ENCODE results near the gene IGFBP2.

Gene IGFBP2

GRCh38 chr2:216658757-216659156 lies 25.5 kb downstream of the IGFBP2 start:
- TF ChIP-seq, protein P1, sequence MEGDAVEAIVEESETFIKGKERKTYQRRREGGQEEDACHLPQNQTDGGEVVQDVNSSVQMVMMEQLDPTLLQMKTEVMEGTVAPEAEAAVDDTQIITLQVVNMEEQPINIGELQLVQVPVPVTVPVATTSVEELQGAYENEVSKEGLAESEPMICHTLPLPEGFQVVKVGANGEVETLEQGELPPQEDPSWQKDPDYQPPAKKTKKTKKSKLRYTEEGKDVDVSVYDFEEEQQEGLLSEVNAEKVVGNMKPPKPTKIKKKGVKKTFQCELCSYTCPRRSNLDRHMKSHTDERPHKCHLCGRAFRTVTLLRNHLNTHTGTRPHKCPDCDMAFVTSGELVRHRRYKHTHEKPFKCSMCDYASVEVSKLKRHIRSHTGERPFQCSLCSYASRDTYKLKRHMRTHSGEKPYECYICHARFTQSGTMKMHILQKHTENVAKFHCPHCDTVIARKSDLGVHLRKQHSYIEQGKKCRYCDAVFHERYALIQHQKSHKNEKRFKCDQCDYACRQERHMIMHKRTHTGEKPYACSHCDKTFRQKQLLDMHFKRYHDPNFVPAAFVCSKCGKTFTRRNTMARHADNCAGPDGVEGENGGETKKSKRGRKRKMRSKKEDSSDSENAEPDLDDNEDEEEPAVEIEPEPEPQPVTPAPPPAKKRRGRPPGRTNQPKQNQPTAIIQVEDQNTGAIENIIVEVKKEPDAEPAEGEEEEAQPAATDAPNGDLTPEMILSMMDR (conservative IDR thresholded peaks at IDR 0.05; ENCODE audit: low read depth), result no peak
- H3K27ac ChIP-seq, result peak overlapping the region; percentile 98
- POLR2A ChIA-PET (ENCODE audit: low non-redundant PET), result no interaction called here
- DNase-seq (ENCODE audit: low spot score), result no peak
- CTCF ChIA-PET, result interaction anchor here (1.5 kb wide), 1 partner anchor 141 kb away, joined by 5 read pairs; no protein-coding TSS in a partner anchor

- peak; percentile 69 for DNase-seq (ENCODE audit: low spot score)
- POLR2A ChIA-PET (ENCODE audit: low non-redundant PET), result no interaction called here
- CTCF ChIA-PET, result interaction anchor here (1.5 kb wide), 1 partner anchor 141 kb away, joined by 5 read pairs; no protein-coding TSS in a partner anchor
- TF ChIP-seq, protein P1 (conservative IDR thresholded peaks at IDR 0.05; ENCODE audit: low read depth), result no peak
- peak overlapping the region; percentile 98 for H3K27ac ChIP-seq
These were observed 26.1 kb downstream of the IGFBP2 start for GRCh38 chr2:216659276-216659675.

GRCh38 chr2:216660496-216660895 lies 27.3 kb downstream of the IGFBP2 start:
- peak overlapping the region; percentile 98 for H3K27ac ChIP-seq
- ChIA-PET POLR2A (ENCODE audit: low non-redundant PET) (no interaction called here), CTCF (no interaction called here)
- TF ChIP-seq, protein P1 (conservative IDR thresholded peaks at IDR 0.05; ENCODE audit: low read depth), result no peak
- no peak for DNase-seq (ENCODE audit: low spot score)

DNA sequence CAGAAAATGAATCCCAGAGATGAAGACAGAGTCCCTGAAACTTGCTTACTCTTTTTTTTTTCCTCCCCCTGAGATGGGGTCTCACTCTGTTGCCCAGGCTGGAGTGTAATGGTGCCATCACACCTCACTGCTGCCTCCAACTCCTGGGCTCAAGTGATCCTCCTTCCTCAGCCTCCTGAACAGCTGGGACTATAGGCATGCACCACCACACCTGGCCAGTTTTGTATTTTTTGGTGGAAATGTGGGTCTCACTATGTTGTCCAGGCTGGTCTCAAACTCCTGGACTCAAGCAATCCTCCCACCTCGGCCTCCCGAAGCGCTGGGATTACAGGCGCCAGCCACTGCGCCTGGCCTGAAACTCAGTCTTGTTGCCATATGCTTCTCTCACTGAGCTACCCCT lies 27.8 kb downstream of the IGFBP2 start:
- ChIA-PET CTCF (no interaction called here), POLR2A (ENCODE audit: low non-redundant PET) (no interaction called here)
- TF ChIP-seq, protein P1 (conservative IDR thresholded peaks at IDR 0.05; ENCODE audit: low read depth), result no peak

DNA sequence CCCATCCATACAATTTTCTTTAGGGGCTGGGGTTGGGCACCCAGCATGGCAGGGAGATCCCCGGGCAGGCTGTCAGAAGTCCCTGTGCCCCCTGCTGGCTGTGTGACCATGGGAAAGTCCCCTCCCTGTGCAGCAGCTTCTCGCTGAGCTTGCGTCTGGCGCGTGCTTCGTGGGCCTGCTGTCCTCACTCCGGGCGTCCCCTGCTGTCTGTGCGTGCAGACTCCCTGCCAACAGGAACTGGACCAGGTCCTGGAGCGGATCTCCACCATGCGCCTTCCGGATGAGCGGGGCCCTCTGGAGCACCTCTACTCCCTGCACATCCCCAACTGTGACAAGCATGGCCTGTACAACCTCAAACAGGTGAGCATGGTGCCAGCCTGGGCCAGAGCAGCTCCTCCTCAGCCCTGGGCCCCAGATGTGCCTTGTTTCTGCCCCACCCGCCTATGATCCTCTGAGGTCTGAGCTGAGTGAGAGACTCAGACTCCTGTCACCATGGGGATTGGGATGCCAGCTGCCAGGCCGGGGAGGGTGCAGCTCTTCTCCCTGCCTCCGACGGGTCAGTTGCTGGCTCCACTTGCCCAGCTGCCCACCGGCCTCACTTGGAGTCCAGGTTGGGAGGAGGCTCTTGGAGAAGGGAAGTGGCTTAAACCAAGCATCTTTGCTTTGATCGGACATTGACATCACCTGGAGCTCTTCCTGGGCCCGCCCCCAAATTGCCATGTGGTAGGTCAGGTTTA lies 28.6 kb downstream of the IGFBP2 start:
- TF ChIP-seq, protein P1 (conservative IDR thresholded peaks at IDR 0.05; ENCODE audit: low read depth), result no peak
- H3K27ac ChIP-seq, result peak overlapping the region; percentile 40
- ChIA-PET POLR2A (ENCODE audit: low non-redundant PET) (no interaction called here), CTCF (no interaction called here)
- no peak for DNase-seq (ENCODE audit: low spot score)

More for the DNA sequence above, 27.8 kb downstream of the IGFBP2 start:
- no peak for DNase-seq (ENCODE audit: low spot score)
- H3K27ac ChIP-seq, result peak overlapping the region; percentile 40

DNA sequence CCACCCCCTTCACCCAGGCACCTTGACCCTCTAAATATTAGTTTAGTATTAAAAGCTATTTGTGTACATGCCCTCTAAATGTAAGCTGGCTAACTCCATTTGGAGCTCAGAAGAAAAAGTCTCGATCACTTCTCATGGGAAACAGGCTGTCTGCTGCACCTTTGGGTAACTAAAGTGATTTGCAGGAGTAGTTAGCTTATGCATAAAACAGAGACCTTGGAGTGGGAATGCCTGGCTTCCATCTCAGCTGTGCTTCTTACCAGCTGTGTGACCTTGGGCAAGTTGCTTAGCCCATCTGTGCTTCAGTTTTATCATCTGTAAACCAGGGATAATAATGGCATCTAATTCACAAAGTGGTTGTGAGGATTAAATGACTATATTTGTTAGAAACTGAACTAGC lies 29.9 kb downstream of the IGFBP2 start:
- POLR2A ChIA-PET (ENCODE audit: low non-redundant PET), result no interaction called here
- peak overlapping the region; percentile 98 for H3K27ac ChIP-seq
- TF ChIP-seq, protein P1 (conservative IDR thresholded peaks at IDR 0.05; ENCODE audit: low read depth), result no peak
- CTCF ChIA-PET, result interaction anchor here (0.6 kb wide), 1 partner anchor 1050 kb away, joined by 6 read pairs; no protein-coding TSS in a partner anchor
- no peak for DNase-seq (ENCODE audit: low spot score)
